HepG2 (cell line): ENCODE results near the gene FGF2. TPM values are rescaled to one million over a fixed set of nuclear protein-coding genes. Genes with fewer than 3 reads are reported as not detected.

Source experiments
- BCL3 ChIP-seq: sonication (generic); formaldehyde crosslinking; IDR thresholded peaks from 2 replicates; pipeline ENCODE4 v1.5.1; 2020; ENCODE audit warnings: mild to moderate bottlenecking, missing genetic modification reagents, moderate library complexity
- BRD4 ChIP-seq: sonication (generic); formaldehyde crosslinking; IDR thresholded peaks from 2 replicates; pipeline ENCODE4 v1.4.0; 2020; ENCODE audit warnings: missing genetic modification reagents
- CAMTA2 ChIP-seq: sonication (generic); formaldehyde crosslinking; IDR thresholded peaks from 2 replicates; pipeline ENCODE4 v1.4.0; 2020; ENCODE audit warnings: mild to moderate bottlenecking, missing genetic modification reagents, borderline replicate concordance
- DBP ChIP-seq: sonication (generic); formaldehyde crosslinking; IDR thresholded peaks from 2 replicates; pipeline ENCODE4 v1.4.0; 2020; ENCODE audit warnings: missing genetic modification reagents; ENCODE audit errors: not compliant biosample characterization
- ELF1 ChIP-seq: sonication (generic); formaldehyde crosslinking; IDR thresholded peaks from 2 replicates; pipeline ENCODE4 v1.4.0; 2020; ENCODE audit warnings: missing genetic modification reagents
- FOXC1 ChIP-seq: sonication (generic); formaldehyde crosslinking; IDR thresholded peaks from 2 replicates; pipeline ENCODE4 v1.8.0; 2022; ENCODE audit warnings: mild to moderate bottlenecking, missing genetic modification reagents, borderline replicate concordance
- HHEX ChIP-seq: IDR thresholded peaks from 2 replicates; pipeline ENCODE4 v1.6.1; 2016; ENCODE audit warnings: control low read depth
- HMG20A ChIP-seq: IDR thresholded peaks from 2 replicates; pipeline ENCODE4 v1.6.1; 2016; ENCODE audit warnings: borderline replicate concordance
- HOXD1 ChIP-seq: sonication (generic); formaldehyde crosslinking; IDR thresholded peaks from 2 replicates; pipeline ENCODE4 v1.5.0; 2020; ENCODE audit warnings: missing genetic modification reagents
- JARID2 ChIP-seq: sonication (generic); formaldehyde crosslinking; IDR thresholded peaks from 2 replicates; pipeline ENCODE4 v1.8.1; 2023; ENCODE audit warnings: missing genetic modification reagents, inconsistent platforms; ENCODE audit not compliant: insufficient replicate concordance
- KAT8 ChIP-seq: IDR thresholded peaks from 2 replicates; pipeline ENCODE4 v1.6.1; 2016; ENCODE audit warnings: missing genetic modification reagents, missing compliant biosample characterization
- NFYB ChIP-seq: sonication (generic); formaldehyde crosslinking; IDR thresholded peaks from 2 replicates; pipeline ENCODE4 v1.4.0; 2020; ENCODE audit warnings: missing genetic modification reagents
- RELA ChIP-seq: sonication (generic); formaldehyde crosslinking; IDR thresholded peaks from 2 replicates; pipeline ENCODE4 v1.4.0; 2020; ENCODE audit warnings: missing genetic modification reagents
- SMYD3 ChIP-seq: sonication (generic); formaldehyde crosslinking; IDR thresholded peaks from 2 replicates; pipeline ENCODE4 v1.8.1; 2023; ENCODE audit warnings: mild to moderate bottlenecking, missing genetic modification reagents
- TOPORS ChIP-seq: sonication (generic); formaldehyde crosslinking; IDR thresholded peaks from 2 replicates; pipeline ENCODE4 v1.8.0; 2023; ENCODE audit warnings: mild to moderate bottlenecking, missing genetic modification reagents
- ZNF101 ChIP-seq: sonication (generic); formaldehyde crosslinking; IDR thresholded peaks from 2 replicates; pipeline ENCODE4 v1.4.0; 2020; ENCODE audit warnings: mild to moderate bottlenecking, low read depth, missing genetic modification reagents, borderline replicate concordance
- ZNF143 ChIP-seq: sonication (generic); formaldehyde crosslinking; IDR thresholded peaks from 2 replicates; pipeline ENCODE4 v1.4.0; 2020; ENCODE audit warnings: missing genetic modification reagents
- ZNF230 ChIP-seq: sonication (generic); formaldehyde crosslinking; IDR thresholded peaks from 2 replicates; pipeline ENCODE4 v1.4.0; 2020; ENCODE audit warnings: mild to moderate bottlenecking, missing genetic modification reagents
- ZNF503 ChIP-seq: sonication (generic); formaldehyde crosslinking; IDR thresholded peaks from 2 replicates; pipeline ENCODE4 v1.4.0; 2020; ENCODE audit warnings: missing genetic modification reagents
- ZNF546 ChIP-seq: sonication (generic); formaldehyde crosslinking; conservative IDR thresholded peaks from 2 replicates; pipeline ENCODE4 v1.8.1; 2023; ENCODE audit warnings: mild to moderate bottlenecking, missing genetic modification reagents
- ZNF597 ChIP-seq: sonication (generic); formaldehyde crosslinking; IDR thresholded peaks from 2 replicates; pipeline ENCODE4 v1.5.0; 2020; ENCODE audit warnings: missing genetic modification reagents
- ZNF737 ChIP-seq: sonication (generic); formaldehyde crosslinking; IDR thresholded peaks from 2 replicates; pipeline ENCODE4 v1.5.0; 2020; ENCODE audit warnings: missing genetic modification reagents, mild to moderate bottlenecking, borderline replicate concordance
- ZNF749 ChIP-seq: sonication (generic); formaldehyde crosslinking; IDR thresholded peaks from 2 replicates; pipeline ENCODE4 v1.8.0; 2022; ENCODE audit warnings: mild to moderate bottlenecking, missing genetic modification reagents, moderate library complexity, borderline replicate concordance
- ZNF777 ChIP-seq: sonication (generic); formaldehyde crosslinking; IDR thresholded peaks from 2 replicates; pipeline ENCODE4 v1.4.0; 2020; ENCODE audit warnings: missing genetic modification reagents
- polyA plus RNA-seq, 8 experiments: library from polyadenylated mRNA; depleted of rRNA in 3 of 8; stranded (reverse) in 7 of 8; unstranded in 1 of 8; fragments of >200 nt; fragmentation: Illumina TruSeq in 4 of 8; extraction: Trizol in 4 of 8; gene quantifications; 2 replicates each; pipeline versions ENCODE4 v1.2.1 to v1.2.3, GENCODE V29; 2011 to 2016; ENCODE audit warnings: low read depth in 4 of 8, missing spikeins in 1 of 8, mixed read lengths in 1 of 8; ENCODE audit not compliant: insufficient read depth in 1 of 8
- total RNA-seq, 5 experiments: library from RNA; depleted of rRNA; stranded (reverse); fragments of >200 nt; fragmentation: Illumina TruSeq; extraction: Trizol; gene quantifications; 2 replicates each; pipeline ENCODE4 v1.2.3, GENCODE V29; 2016; ENCODE audit warnings: low read depth in 1 of 5

Gene FGF2
- total and polyA plus RNA-seq, 2 of the 13 experiments (the other 11 are each of a cell fraction or from before 2014, with no cell fraction given): 0.01 to 0.02 TPM

- TF ChIP-seq DBP (CRISPR knock-in tag): peak; percentile 39
- TF ChIP-seq ZNF503 (CRISPR knock-in tag): peak; percentile 38
- no peak for TF ChIP-seq CAMTA2
- TF ChIP-seq ZNF737 (CRISPR knock-in tag): no peak
- no peak for TF ChIP-seq ELF1 (CRISPR knock-in tag)
- TF ChIP-seq ZNF597: no peak
- TF ChIP-seq ZNF101 (CRISPR knock-in tag): no peak
- no peak for TF ChIP-seq HHEX (CRISPR knock-in tag)
- TF ChIP-seq HMG20A (CRISPR knock-in tag): no peak
- TF ChIP-seq BCL3: no peak; the same call in 1 of the 2 replicates
- TF ChIP-seq TOPORS: peak; percentile 23; the same call in 1 of the 2 replicates
- TF ChIP-seq SMYD3 (CRISPR knock-in tag): peak; percentile 35; the same call in 1 of the 2 replicates
- no peak for TF ChIP-seq HOXD1 (CRISPR knock-in tag)
- TF ChIP-seq BRD4 (CRISPR knock-in tag): peak; percentile 76; the same call in 1 of the 2 replicates
- peak; percentile 67; the same call in 1 of the 2 replicates for TF ChIP-seq FOXC1
- TF ChIP-seq KAT8 (CRISPR knock-in tag): peak; percentile 52
- TF ChIP-seq ZNF749 (CRISPR knock-in tag): 0 out of 2 replicates have a peak, but pooled peaks have one; percentile 84
- peak; percentile 27; the same call in 1 of the 2 replicates for TF ChIP-seq ZNF777
- TF ChIP-seq JARID2: no peak
- 0 out of 2 replicates have a peak, but pooled peaks have one; percentile 47 for TF ChIP-seq ZNF546
- no peak for TF ChIP-seq RELA (CRISPR knock-in tag)
- no peak for TF ChIP-seq ZNF143 (CRISPR knock-in tag)
- TF ChIP-seq ZNF230: 0 out of 2 replicates have a peak, but pooled peaks have one; percentile 31
- no peak for TF ChIP-seq NFYB (CRISPR knock-in tag)
These were observed 95.6 kb downstream of the FGF2 start, which contains the start of gene NUDT6 (continued) for GRCh38 chr4:122921971-122922876.
